ENCODE results near the gene GRIA3. TPM values are rescaled to one million over a fixed set of nuclear protein-coding genes. Genes with fewer than 3 reads are reported as not detected.

The GRIA3 gene
- total RNA-seq, 6 experiments from 2014 or later = 14.4 to 25.9 (median 18.0) TPM

DNA sequence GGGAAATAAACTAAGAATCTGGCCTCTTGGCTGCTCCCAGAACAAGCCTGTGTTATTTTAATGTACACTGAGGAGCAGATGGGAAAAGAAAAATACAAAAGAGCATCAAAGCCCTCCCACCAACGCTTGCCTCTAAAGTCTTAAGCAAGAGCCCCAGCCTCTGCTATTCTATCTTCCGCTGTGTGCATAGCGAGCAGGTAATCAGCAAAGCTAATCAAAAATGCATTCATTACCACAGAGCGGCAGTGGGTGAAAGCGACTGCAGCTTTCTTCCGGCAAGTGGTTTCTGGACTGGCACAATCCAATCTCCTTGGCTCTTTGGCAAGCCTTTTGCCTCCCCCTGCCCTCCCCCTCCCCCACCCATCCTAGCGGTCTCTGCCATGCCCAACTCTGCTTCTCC lies 13.5 kb upstream of the GRIA3 start:
- Mint-ChIP-seq H3K4me3 (no peak overlapping the region), H3K4me1 (ENCODE audit: low read depth) (peaks cover 66% of the 10 kb centered on the region), H3K36me3 (ENCODE audit: low read depth) (no peaks in the 10 kb centered on the region; the same call in 1 of the 2 replicates), H3K27ac (no peak overlapping the region), H3K9me3 (no peaks in the 10 kb centered on the region), H3K27me3 (ENCODE audit: insufficient read depth) (no peaks in the 10 kb centered on the region)
- TF ChIP-seq CTCF (IDR thresholded peaks at IDR 0.05) = no peak
- DNase-seq = no peak

GRCh38 chrX:123171781-123172180 lies 12.3 kb upstream of the GRIA3 start:
- Mint-ChIP-seq H3K4me1 (ENCODE audit: low read depth) (peaks cover 56% of the 10 kb centered on the region), H3K4me3 (no peak overlapping the region), H3K9me3 (no peaks in the 10 kb centered on the region), H3K36me3 (ENCODE audit: low read depth) (no peaks in the 10 kb centered on the region), H3K27me3 (ENCODE audit: insufficient read depth) (no peaks in the 10 kb centered on the region), H3K27ac (no peak overlapping the region)
- peak; percentile 57 for DNase-seq
- TF ChIP-seq CTCF (IDR thresholded peaks at IDR 0.05) = no peak

DNA sequence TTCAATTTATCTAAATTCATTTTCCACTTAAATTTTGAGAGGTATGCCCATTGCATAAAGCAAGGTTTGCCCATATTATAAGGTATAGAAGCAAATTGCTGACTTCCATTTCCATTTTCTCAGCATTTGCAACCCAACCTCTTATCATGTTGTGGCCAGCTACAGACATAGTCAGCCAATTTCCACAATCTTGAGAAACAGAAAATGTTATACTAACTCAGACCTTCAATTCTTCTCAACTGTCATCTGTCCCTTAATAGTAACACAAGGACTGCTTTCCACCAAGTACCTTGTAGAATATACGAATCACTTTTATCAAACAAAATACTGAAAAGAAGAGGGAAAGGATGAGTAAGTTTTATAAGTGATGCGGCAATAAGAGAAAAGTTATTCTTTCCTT lies 11.2 kb upstream of the GRIA3 start:
- Mint-ChIP-seq H3K27ac (no peak overlapping the region), H3K27me3 (ENCODE audit: insufficient read depth) (no peaks in the 10 kb centered on the region), H3K4me1 (ENCODE audit: low read depth) (peaks cover 45% of the 10 kb centered on the region), H3K4me3 (no peak overlapping the region), H3K9me3 (no peaks in the 10 kb centered on the region), H3K36me3 (ENCODE audit: low read depth) (no peaks in the 10 kb centered on the region)
- no peak for DNase-seq
- no peak for TF ChIP-seq CTCF (IDR thresholded peaks at IDR 0.05)

GRCh38 chrX:123173833-123174232 lies 10.2 kb upstream of the GRIA3 start:
- Mint-ChIP-seq H3K36me3 (ENCODE audit: low read depth) (no peaks in the 10 kb centered on the region), H3K27me3 (ENCODE audit: insufficient read depth) (no peaks in the 10 kb centered on the region), H3K4me3 (no peak overlapping the region), H3K27ac (no peak overlapping the region), H3K4me1 (ENCODE audit: low read depth) (peaks cover 36% of the 10 kb centered on the region), H3K9me3 (no peaks in the 10 kb centered on the region)
- peak; percentile 18 for DNase-seq
- peak; percentile 67 for TF ChIP-seq CTCF (IDR thresholded peaks at IDR 0.05)

DNA sequence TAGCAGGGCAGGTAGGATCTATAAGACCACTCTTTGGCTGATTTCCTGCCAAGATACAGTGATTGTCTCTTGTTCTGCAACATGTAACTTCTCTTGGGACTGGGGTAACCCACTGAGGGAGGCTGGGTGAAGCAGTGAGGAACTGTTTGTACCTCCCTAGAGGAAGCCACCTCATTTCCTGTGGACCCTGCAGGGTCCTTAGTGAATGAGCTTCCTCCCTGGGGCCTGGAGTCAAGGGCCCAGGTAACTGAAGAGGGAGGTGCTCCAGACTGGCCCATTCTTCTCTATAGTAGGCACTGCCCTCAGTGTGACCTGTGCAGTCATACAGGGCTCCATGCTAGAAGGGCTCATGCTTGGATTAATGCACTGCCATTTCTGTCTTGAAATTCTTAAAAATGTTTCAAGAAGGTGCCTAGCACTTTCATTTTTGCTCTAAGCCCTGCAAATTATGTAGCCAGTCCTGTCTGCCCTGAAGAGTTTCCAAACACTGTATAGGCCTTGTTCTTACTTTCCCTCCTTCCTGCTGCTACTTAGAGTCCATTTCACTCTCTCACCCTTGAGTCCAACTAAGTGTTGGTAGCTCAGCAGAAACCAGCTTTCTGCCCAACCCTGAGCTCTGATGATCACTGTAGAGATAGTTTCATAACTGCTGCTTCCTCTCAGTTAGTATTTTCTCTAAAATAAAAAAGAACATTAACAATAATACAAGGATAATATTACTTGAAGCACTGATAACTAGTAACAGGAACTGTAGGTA lies 8.5 kb upstream of the GRIA3 start:
- Mint-ChIP-seq H3K36me3 (ENCODE audit: low read depth) (no peaks in the 10 kb centered on the region), H3K27me3 (ENCODE audit: insufficient read depth) (no peaks in the 10 kb centered on the region), H3K27ac (no peak overlapping the region), H3K4me3 (no peak overlapping the region), H3K4me1 (ENCODE audit: low read depth) (peaks cover 22% of the 10 kb centered on the region), H3K9me3 (no peaks in the 10 kb centered on the region)
- TF ChIP-seq CTCF (IDR thresholded peaks at IDR 0.05) = no peak
- DNase-seq = no peak

Data from HFFc6 (cell line).